GM19025 (cell line): Measurements from ENCODE around the gene PTPRU.

Experiments
- ATAC-seq: cut with Tn5 transposase; IDR thresholded peaks from one replicate; pipeline ENCODE4 v1.9.1; 2021; ENCODE audit warnings: mild to moderate bottlenecking, low read depth, moderate library complexity; ENCODE audit not compliant: unreplicated experiment

PTPRU gene

GRCh38 chr1:29243023-29243870 lies 6.9 kb downstream of the PTPRU start:
- no peak for ATAC-seq

DNA sequence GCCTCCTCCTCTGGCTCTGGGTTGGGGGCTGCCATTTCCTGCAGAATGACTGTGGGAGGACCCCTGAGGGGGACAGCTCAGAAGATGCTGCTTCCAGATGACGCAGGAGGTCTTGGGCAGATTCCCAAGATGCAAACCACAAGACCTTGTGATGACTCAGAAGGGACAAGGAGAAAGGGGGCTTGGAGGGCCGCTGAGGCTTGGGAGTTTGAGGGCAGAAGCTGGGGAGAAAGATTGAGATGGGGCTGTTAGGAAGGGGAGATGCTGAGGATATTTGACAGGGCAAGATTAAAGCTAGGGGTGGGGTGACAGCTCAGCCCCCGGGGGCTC lies 7.5 kb downstream of the PTPRU start:
- no peak for ATAC-seq

DNA sequence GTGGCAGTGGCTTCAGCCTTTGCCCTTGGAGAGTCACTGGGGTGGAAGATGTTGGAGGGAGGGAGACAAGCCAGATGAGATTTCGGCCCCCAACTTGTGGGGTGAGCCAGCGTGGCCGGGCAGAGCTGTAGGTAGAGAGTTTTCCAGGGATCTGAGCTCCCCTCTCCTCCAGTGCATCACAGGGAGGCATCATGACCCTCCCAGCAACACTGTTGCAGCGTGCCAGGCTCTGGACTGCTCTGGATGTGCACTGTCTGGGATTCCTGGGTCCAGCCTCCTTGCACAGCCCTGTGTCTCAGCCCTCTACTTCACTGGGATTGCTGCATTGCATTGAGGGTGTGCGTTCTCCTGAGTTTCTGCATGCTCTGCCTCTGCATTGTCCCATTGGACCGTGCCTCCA lies 8.9 kb downstream of the PTPRU start:
- no peak for ATAC-seq

- ATAC-seq: no peak
Observed at GRCh38 chr1:29245876-29246275, 9.6 kb downstream of the PTPRU start.

- ATAC-seq: no peak
Observed at GRCh38 chr1:29247044-29247443, 10.7 kb downstream of the PTPRU start.

- no peak for ATAC-seq
Observed at GRCh38 chr1:29247571-29248273, 11.4 kb downstream of the PTPRU start.

DNA sequence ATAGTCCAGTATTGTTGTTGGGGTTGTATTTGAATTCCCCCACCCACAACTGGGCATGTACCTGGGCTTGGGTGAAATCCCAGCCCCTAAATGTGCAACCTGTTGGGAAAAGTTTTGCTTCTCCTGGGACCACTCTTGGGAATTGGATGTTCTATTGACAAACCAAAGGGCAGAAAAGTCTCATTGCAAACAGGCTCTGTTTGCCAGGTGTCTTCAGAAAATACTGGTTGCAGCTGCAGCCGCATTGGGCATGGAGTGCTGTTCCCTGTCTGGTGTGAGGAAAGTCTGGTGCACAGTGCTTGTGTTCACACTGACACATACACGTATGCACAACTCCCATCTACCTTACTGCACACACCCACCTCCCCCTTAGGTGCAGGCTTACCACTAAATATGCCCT lies 12.1 kb downstream of the PTPRU start:
- no peak for ATAC-seq

DNA sequence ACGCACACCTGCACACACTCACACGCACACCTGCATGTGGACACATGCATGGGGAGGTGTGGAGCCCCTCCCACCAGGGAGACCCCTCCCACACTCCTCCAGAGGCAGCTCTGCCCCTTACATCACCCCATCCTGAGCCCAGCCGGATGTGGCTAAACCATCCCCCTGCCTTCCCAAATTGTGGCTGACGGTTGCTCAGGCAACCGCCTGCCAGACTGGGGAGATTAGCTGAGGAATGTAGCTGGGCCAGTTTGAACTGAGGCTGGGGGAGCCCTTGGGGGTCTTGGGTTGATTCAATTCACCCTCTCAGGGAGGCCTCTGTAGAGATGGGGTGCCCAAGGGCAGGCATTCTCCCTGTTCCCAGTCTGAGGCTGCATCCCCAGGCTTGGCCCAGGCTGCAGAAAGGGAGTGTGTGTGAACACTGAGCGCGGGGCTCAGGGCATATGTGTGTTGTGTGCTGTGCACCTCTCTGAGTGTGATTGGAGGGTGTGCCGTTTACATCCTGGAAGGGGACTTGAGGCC lies 12.9 kb downstream of the PTPRU start:
- ATAC-seq: no peak

DNA sequence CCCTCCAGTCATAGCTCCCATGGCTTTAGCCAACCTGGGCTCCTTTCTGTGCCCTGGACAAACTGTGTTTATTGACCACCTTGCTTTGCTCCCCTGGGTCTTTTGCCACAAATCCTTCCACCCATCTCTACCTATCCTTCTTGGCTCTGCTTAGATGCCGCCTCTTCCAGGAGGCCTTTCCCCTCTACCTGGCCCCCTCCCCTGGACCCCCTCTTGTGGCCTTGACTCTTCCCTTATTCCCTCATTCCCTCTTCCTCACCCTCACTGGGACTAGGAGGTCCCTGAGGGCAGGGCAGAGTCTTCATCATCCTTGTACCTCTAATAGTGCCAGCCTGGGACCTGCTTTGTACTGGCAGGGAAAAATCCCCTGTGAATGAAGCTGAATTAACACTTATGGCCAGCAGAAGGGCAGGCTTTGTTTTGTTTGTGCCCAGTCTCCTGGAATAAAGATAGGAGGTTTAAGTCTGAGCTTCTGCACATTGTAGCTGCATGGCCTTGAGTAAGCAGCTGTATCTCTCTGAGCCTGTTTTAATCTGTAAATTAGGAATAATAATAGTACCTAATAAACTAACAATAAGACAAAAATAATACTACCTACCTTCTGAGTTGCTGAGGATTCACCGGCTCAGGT lies 13.7 kb downstream of the PTPRU start:
- no peak for ATAC-seq

GRCh38 chr1:29251164-29252124 lies 15.1 kb downstream of the PTPRU start:
- ATAC-seq: no peak

GRCh38 chr1:29253180-29253579 lies 16.9 kb downstream of the PTPRU start:
- no peak for ATAC-seq

DNA sequence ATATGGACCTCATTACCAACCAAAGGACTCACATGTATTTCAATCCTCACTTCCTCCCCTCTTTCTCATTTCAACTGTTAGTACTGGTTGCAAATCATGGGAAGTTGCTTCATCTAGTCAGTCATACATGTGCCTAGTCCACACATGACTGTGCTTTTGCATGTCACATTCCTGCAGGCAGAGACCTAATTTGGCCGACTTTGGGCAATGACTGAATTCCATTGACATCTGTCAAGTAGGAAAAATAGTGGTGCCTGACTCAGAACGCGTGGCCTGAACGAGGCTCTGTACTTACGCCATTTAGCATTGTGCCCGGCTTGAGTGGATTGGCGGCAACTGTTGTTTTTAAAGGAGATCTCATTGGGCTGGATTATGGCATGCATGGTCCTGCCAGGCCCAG lies 18.0 kb downstream of the PTPRU start:
- ATAC-seq: no peak

DNA sequence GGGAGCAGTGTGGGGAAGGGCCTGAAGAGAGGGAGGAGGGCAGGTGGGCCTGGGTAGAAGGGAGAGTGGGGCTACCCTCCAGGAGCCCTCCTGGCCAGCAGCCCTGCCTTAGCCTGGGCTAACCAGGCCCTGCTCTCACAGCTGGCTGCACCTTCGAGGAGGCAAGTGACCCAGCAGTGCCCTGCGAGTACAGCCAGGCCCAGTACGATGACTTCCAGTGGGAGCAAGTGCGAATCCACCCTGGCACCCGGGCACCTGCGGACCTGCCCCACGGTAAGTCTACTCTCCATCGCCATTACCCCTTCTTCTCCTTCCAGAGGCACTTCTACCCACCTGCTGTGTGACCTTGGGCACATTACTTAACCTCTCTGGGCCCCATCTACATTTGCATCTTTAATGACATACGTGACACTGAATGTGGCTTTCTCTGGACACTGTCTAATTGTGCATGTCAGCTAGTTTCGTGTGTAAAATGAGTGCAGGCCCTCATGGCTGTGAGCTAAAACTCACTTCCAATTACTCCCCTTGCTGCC lies 18.9 kb downstream of the PTPRU start:
- no peak for ATAC-seq

DNA sequence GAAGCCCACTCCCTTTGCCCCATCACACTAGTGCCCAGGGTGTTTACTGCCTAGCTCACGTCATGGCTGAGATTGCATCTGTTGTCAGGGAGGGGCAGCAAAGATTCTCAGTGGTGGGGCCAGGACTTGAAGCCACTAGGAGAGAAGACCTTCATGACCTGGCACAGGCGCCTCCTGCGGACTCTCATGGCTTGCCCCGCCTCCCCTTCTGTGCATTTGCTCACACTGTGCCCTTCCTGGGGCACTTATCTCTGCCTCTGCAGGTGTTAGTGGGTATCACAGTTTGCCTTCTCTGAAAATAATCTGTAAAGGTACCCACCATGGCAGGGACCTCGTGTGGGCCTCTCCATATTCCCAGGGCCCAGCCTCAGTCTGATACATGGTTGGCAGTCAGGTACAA lies 20.1 kb downstream of the PTPRU start:
- ATAC-seq: no peak

DNA sequence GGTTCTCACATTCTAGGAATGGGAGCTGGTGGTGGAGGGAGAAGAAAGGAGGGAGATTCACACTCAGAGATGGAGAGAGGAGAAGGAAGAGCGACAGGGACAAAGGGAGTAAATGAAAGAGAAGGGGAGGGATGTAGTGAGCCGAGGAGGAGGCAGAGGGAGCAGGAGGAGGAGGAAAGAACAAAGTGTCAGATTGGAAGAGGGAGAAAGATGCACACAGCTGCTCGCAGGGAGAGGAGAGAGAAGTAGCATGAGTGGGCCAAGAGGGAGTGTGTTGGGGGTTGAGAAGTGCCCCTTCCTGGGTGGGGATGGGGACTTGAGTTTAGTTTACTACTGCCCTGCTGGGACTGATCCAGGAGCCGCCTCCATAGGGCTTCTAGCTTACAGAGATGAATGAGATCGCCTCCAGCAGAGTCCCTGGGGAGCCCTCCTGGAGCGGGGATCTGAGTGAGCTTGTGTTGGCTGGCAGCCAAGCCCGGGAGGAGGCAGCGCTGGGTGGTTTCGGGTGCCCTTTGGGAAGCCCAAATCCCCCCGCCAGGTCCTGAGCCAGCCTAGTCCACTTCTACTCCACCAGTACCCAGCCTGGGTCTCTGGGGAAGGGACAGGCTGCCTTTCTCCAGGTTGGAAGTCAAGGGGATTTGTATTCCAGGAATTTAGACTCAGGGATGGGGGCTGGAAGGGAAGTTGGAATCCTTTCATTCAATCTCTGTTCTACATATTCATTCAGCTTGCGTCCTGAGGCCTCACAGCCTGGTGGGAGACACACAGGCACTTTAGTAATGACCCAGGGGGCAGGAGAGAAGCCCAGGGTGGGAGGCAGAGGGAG lies 20.9 kb downstream of the PTPRU start:
- no peak for ATAC-seq

GRCh38 chr1:29258189-29258975 lies 22.1 kb downstream of the PTPRU start:
- ATAC-seq: no peak

DNA sequence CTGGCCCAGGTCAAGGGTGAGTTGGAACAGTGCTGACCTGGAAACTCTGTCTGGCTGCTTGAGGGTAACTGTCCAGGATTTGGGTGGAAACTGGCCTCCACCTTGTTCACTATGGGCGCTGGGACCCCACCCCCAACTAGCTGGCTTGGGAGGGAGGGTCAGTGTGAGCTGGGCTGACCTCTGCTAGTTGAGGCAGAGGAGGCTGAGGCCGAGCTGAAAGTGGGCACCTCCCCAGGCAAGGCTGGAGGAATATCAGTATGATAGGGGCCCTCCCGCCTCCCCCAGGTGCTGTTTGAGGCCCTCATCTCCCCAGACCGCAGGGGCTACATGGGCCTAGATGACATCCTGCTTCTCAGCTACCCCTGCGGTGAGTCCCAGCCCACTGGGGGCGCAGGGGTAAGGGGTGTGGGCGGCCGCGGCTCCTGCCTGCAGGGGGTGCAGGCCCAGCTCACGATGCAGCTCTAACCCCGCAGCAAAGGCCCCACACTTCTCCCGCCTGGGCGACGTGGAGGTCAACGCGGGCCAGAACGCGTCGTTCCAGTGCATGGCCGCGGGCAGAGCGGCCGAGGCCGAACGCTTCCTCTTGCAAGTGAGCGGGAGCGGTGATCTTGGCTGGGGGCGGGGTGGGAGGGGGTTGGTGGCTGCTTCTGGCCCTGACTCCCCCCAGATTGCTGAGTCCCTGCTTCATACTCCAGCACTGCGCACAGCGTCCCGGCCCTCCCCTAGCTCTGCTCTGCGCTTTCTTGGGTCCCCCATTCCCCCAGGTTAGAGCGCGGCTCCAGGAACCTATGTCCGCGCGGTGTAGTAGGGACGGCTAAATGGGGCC lies 22.9 kb downstream of the PTPRU start:
- ATAC-seq: no peak
